ENCODE data around the gene DOCK4.

The DOCK4 gene

DNA sequence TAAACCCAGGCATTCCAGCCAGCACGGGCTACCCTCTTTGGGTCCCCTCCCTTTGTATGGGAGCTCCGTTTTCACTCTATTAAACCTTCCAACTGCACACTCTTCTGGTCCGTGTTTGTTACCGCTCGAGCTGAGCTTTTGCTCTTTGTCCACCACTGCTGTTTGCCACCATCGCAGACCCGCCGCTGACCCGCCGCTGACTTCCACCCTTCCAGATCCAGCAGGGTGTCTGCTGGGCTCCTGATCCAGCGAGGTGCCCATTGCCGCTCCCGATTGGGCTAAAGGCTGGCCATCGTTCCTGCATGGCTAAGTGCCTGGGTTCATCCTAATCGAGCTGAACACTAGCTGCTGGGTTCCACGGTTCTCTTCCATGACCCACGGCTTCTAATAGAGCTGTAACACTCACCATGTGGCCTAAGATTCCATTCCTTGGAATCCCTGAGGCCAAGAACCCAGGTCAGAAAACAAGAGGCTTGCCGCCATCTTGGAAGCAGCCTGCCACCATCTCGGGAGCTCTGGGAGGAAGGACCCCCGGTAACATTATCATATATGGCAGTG is 14.8 kb upstream of the DOCK4 start:
- H3K9ac ChIP-seq (ENCODE audit: low read depth, low read length, poor library complexity, severe bottlenecking) = no peak overlapping the region
- H3K36me3 ChIP-seq (ENCODE audit: insufficient read depth, low read length) = no peaks in the 10 kb centered on the region
- no peaks in the 10 kb centered on the region for H3K27me3 ChIP-seq (ENCODE audit: insufficient read depth, low read length, poor library complexity, severe bottlenecking)
- peaks cover 80% of the 10 kb centered on the region for H3K79me2 ChIP-seq (ENCODE audit: insufficient read depth, low read length)
- H3K9me2 ChIP-seq (replicated peaks; ENCODE audit: low read depth, low read length) = no peaks in the 10 kb centered on the region
- TF ChIP-seq CTCF (conservative IDR thresholded peaks at IDR 0.05; ENCODE audit: low read length) = no peak
- TF ChIP-seq EZH2phosphoT487 (IDR thresholded peaks at IDR 0.05; ENCODE audit: borderline replicate concordance) = no peak
- no peaks in the 10 kb centered on the region for H3F3A ChIP-seq (ENCODE audit: low read depth)
- no peaks in the 10 kb centered on the region for H3K9me3 ChIP-seq (ENCODE audit: insufficient read depth, low read depth, low read length)
- H3K4me1 ChIP-seq (ENCODE audit: insufficient read depth, low read length, poor library complexity, severe bottlenecking) = no peaks in the 10 kb centered on the region
- H4K20me1 ChIP-seq (ENCODE audit: insufficient read depth, low read length, poor library complexity, severe bottlenecking) = peaks cover 2% of the 10 kb centered on the region
- H3K4me2 ChIP-seq (ENCODE audit: low read depth, low read length, poor library complexity, severe bottlenecking) = no peak overlapping the region
- no peak overlapping the region for H3K4me3 ChIP-seq (ENCODE audit: low read length, poor library complexity, severe bottlenecking)
- H2AFZ ChIP-seq (ENCODE audit: low read length) = no peak overlapping the region

- TF ChIP-seq CTCF (conservative IDR thresholded peaks at IDR 0.05; ENCODE audit: low read length) (no peak), EZH2phosphoT487 (IDR thresholded peaks at IDR 0.05; ENCODE audit: borderline replicate concordance) (no peak)
- no peak overlapping the region for H3K4me3 ChIP-seq (ENCODE audit: low read length, poor library complexity, severe bottlenecking)
- no peaks in the 10 kb centered on the region for H3K9me2 ChIP-seq (replicated peaks; ENCODE audit: low read depth, low read length)
- no peaks in the 10 kb centered on the region for H3K9me3 ChIP-seq (ENCODE audit: insufficient read depth, low read depth, low read length)
- no peak overlapping the region for H3K4me2 ChIP-seq (ENCODE audit: low read depth, low read length, poor library complexity, severe bottlenecking)
- H4K20me1 ChIP-seq (ENCODE audit: insufficient read depth, low read length, poor library complexity, severe bottlenecking) = peaks cover 10% of the 10 kb centered on the region
- peaks cover 24% of the 10 kb centered on the region for H3K4me1 ChIP-seq (ENCODE audit: insufficient read depth, low read length, poor library complexity, severe bottlenecking)
- H3K9ac ChIP-seq (ENCODE audit: low read depth, low read length, poor library complexity, severe bottlenecking) = no peak overlapping the region
- H2AFZ ChIP-seq (ENCODE audit: low read length) = no peak overlapping the region
- no peaks in the 10 kb centered on the region for H3K36me3 ChIP-seq (ENCODE audit: insufficient read depth, low read length)
- H3K27me3 ChIP-seq (ENCODE audit: insufficient read depth, low read length, poor library complexity, severe bottlenecking) = no peaks in the 10 kb centered on the region
- peaks cover 68% of the 10 kb centered on the region for H3K79me2 ChIP-seq (ENCODE audit: insufficient read depth, low read length)
- H3F3A ChIP-seq (ENCODE audit: low read depth) = no peaks in the 10 kb centered on the region
Observed at GRCh38 chr7:112215787-112216186, 9.6 kb upstream of the DOCK4 start.

- Histone ChIP-seq H3K79me2 (ENCODE audit: insufficient read depth, low read length) (peaks cover 70% of the 10 kb centered on the region), H3K9me3 (ENCODE audit: insufficient read depth, low read depth, low read length) (no peaks in the 10 kb centered on the region), H3K4me2 (ENCODE audit: low read depth, low read length, poor library complexity, severe bottlenecking) (no peak overlapping the region), H3K36me3 (ENCODE audit: insufficient read depth, low read length) (no peaks in the 10 kb centered on the region), H2AFZ (ENCODE audit: low read length) (no peak overlapping the region), H3K9me2 (replicated peaks; ENCODE audit: low read depth, low read length) (no peaks in the 10 kb centered on the region), H4K20me1 (ENCODE audit: insufficient read depth, low read length, poor library complexity, severe bottlenecking) (peaks cover 12% of the 10 kb centered on the region), H3K4me1 (ENCODE audit: insufficient read depth, low read length, poor library complexity, severe bottlenecking) (peaks cover 28% of the 10 kb centered on the region), H3K27me3 (ENCODE audit: insufficient read depth, low read length, poor library complexity, severe bottlenecking) (no peaks in the 10 kb centered on the region), H3K9ac (ENCODE audit: low read depth, low read length, poor library complexity, severe bottlenecking) (no peak overlapping the region), H3F3A (ENCODE audit: low read depth) (no peaks in the 10 kb centered on the region), H3K4me3 (ENCODE audit: low read length, poor library complexity, severe bottlenecking) (no peak overlapping the region)
- TF ChIP-seq CTCF (conservative IDR thresholded peaks at IDR 0.05; ENCODE audit: low read length) (peak; percentile 32), EZH2phosphoT487 (IDR thresholded peaks at IDR 0.05; ENCODE audit: borderline replicate concordance) (no peak)
Observed at GRCh38 chr7:112214883-112215282, 8.7 kb upstream of the DOCK4 start.
